Measurements from ENCODE around the gene DNAI4.

- TF ChIP-seq POLR2A (IDR thresholded peaks at IDR 0.05; ENCODE audit: low read depth), result no peak
- TF ChIP-seq CTCF (IDR thresholded peaks at IDR 0.05), result no peak
Observed at GRCh38 chr1:66850989-66851388, 73.7 kb downstream of the DNAI4 start.
